SK-N-SH treated with all-trans-retinoic acid at 6 μM for 48 hours (cell line): ENCODE data around the gene PARM1.

Experiments
- ATAC-seq: fragments of 200-7000 bp; cut with Tn5 transposase; 3 replicates; pipeline ENCODE4 v1.9.1; 2020; ENCODE audit warnings: mild to moderate bottlenecking, moderate library complexity
- ARNTL ChIP-seq: fragments of 450-650 bp; formaldehyde crosslinking; IDR thresholded peaks from 2 replicates; pipeline ENCODE4 v1.5.0; 2020; ENCODE audit warnings: low read depth, mild to moderate bottlenecking, moderate library complexity, borderline replicate concordance
- BACH2 ChIP-seq: fragments of 250-450 bp; sonication (Bioruptor Pico); IDR thresholded peaks from 2 replicates; pipeline ENCODE4 v1.9.0; 2021; ENCODE audit warnings: mild to moderate bottlenecking, borderline replicate concordance
- CSDC2 ChIP-seq: fragments of 250-450 bp; sonication (Bioruptor Pico); IDR thresholded peaks from 2 replicates; pipeline ENCODE4 v1.5.0; 2020; ENCODE audit warnings: mild to moderate bottlenecking, moderate library complexity
- ESRRG ChIP-seq: fragments of 250-450 bp; sonication (Bioruptor Pico); IDR thresholded peaks from 2 replicates; pipeline ENCODE4 v1.6.1; 2021; ENCODE audit warnings: mild to moderate bottlenecking
- ISL1 ChIP-seq: fragments of 250-450 bp; sonication (Bioruptor Pico); IDR thresholded peaks from 2 replicates; pipeline ENCODE4 v2.1.2; 2022; ENCODE audit warnings: mild to moderate bottlenecking, moderate library complexity
- OSR1 ChIP-seq: fragments of 250-450 bp; sonication (Bioruptor Pico); IDR thresholded peaks from 2 replicates; pipeline ENCODE4 v1.8.0; 2022; ENCODE audit warnings: moderate library complexity, mild to moderate bottlenecking, inconsistent platforms
- PPARA ChIP-seq: fragments of 250-450 bp; sonication (Bioruptor Pico); IDR thresholded peaks from 2 replicates; pipeline ENCODE4 v1.5.0; 2020; ENCODE audit warnings: mild to moderate bottlenecking, borderline replicate concordance
- RARB ChIP-seq: fragments of 250-450 bp; sonication (Bioruptor Pico); IDR thresholded peaks from 2 replicates; pipeline ENCODE4 v1.8.0; 2021; ENCODE audit warnings: mild to moderate bottlenecking, moderate library complexity
- SNAI2 ChIP-seq: fragments of 250-450 bp; sonication (Bioruptor Pico); IDR thresholded peaks from 2 replicates; pipeline ENCODE4 v1.5.0; 2020; ENCODE audit warnings: mild to moderate bottlenecking, moderate library complexity
- TCF4 ChIP-seq: fragments of 250-450 bp; sonication (Bioruptor Pico); IDR thresholded peaks from 2 replicates; pipeline ENCODE4 v1.8.0; 2021; ENCODE audit warnings: mild to moderate bottlenecking, moderate library complexity, borderline replicate concordance
- TOX ChIP-seq: fragments of 250-450 bp; sonication (Bioruptor Pico); IDR thresholded peaks from 2 replicates; pipeline ENCODE4 v1.8.0; 2021; ENCODE audit warnings: mild to moderate bottlenecking, moderate library complexity, borderline replicate concordance
- ZC3H10 ChIP-seq: fragments of 250-450 bp; sonication (Bioruptor Pico); IDR thresholded peaks from 2 replicates; pipeline ENCODE4 v1.5.1; 2021; ENCODE audit warnings: mild to moderate bottlenecking, moderate library complexity
- ZFP3 ChIP-seq: fragments of 250-450 bp; sonication (Bioruptor Pico); IDR thresholded peaks from 2 replicates; pipeline ENCODE4 v1.5.0; 2020; ENCODE audit warnings: mild to moderate bottlenecking, moderate library complexity
- ZFP30 ChIP-seq: fragments of 450-650 bp; formaldehyde crosslinking; IDR thresholded peaks from 2 replicates; pipeline ENCODE4 v1.5.0; 2022; ENCODE audit warnings: mild to moderate bottlenecking, moderate library complexity
- ZNF565 ChIP-seq: fragments of 450-650 bp; formaldehyde crosslinking; conservative IDR thresholded peaks from 2 replicates; pipeline ENCODE4 v1.5.0; 2020; ENCODE audit warnings: low read depth, mild to moderate bottlenecking, moderate library complexity
- ZNF8 ChIP-seq: fragments of 450-650 bp; formaldehyde crosslinking; IDR thresholded peaks from 2 replicates; pipeline ENCODE4 v1.5.0; 2020; ENCODE audit warnings: mild to moderate bottlenecking, moderate library complexity
- TF ChIP-seq, protein P1 (sequence below): fragments of 250-450 bp; sonication (Bioruptor Pico); IDR thresholded peaks from 2 replicates; pipeline ENCODE4 v1.8.0; 2020; ENCODE audit warnings: mild to moderate bottlenecking, moderate library complexity, borderline replicate concordance
- TF ChIP-seq, protein P2 (sequence below): fragments of 250-450 bp; sonication (Bioruptor Pico); IDR thresholded peaks from 2 replicates; pipeline ENCODE4 v1.5.1; 2020; ENCODE audit warnings: low read depth, mild to moderate bottlenecking, moderate library complexity
- TF ChIP-seq, protein P3 (sequence below): fragments of 250-450 bp; sonication (Bioruptor Pico); IDR thresholded peaks from 2 replicates; pipeline ENCODE4 v1.5.0; 2020; ENCODE audit warnings: mild to moderate bottlenecking, moderate library complexity
- TF ChIP-seq, protein P4 (sequence below): fragments of 250-450 bp; sonication (Bioruptor Pico); IDR thresholded peaks from 2 replicates; pipeline ENCODE4 v1.5.1; 2021; ENCODE audit warnings: mild to moderate bottlenecking, moderate library complexity
- TF ChIP-seq, protein P5 (sequence below): fragments of 250-450 bp; sonication (Bioruptor Pico); IDR thresholded peaks from 2 replicates; pipeline ENCODE4 v1.8.0; 2021; ENCODE audit warnings: low read depth, mild to moderate bottlenecking, moderate library complexity, borderline replicate concordance

The PARM1 gene

DNA sequence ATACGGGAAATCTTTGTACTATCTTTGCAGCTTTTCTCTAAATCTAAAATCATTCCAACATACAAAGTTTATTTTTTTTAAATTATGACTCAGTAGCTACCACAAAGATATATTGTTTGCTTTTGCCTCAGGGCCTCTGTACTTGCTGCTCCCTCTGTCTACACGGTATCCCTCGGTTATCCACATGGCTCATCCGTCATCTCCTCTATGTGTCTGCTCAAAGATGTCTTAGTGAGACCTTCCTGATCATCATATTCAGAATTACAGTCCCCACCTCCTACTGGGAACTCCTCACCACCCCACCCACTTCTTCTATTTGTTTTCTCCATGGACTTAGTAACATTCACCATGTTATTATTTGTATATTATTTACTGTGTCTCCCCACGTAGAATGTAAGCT lies 107.8 kb downstream of the PARM1 start:
- TF ChIP-seq ZNF8 (CRISPR knock-in tag): no peak
- ATAC-seq: no peak

DNA sequence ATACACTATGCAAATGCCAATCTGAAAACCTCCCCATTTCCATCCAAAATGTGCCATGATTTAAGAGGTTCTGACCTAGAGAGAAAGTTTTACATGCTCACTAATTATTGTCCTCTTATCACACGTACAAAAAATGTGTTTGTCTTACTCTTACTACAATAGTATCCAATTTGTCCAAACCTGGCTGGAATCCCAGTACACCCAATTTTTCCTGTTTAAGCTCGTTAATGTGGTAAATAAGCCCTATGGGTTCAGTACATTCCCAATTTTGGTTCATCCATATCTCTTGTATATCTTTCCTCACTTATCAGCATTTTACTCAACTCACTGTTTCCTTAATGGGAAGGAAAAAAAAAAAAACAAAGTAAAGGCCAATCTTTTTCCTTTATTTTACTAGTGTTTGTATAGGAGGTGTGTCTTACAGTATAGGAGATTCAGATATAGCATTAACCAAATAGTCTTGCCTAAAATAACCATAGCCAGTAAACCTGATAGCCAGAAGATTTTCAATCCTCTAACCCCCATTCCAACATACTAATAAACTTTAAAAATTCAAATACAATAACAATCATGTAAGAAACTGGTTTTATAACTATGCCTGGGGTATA lies 109.8 kb downstream of the PARM1 start:
- no peak for TF ChIP-seq RARB (CRISPR knock-in tag)
- TF ChIP-seq ZFP3 (CRISPR knock-in tag): no peak
- no peak for TF ChIP-seq ZNF8 (CRISPR knock-in tag)
- TF ChIP-seq, protein P1, sequence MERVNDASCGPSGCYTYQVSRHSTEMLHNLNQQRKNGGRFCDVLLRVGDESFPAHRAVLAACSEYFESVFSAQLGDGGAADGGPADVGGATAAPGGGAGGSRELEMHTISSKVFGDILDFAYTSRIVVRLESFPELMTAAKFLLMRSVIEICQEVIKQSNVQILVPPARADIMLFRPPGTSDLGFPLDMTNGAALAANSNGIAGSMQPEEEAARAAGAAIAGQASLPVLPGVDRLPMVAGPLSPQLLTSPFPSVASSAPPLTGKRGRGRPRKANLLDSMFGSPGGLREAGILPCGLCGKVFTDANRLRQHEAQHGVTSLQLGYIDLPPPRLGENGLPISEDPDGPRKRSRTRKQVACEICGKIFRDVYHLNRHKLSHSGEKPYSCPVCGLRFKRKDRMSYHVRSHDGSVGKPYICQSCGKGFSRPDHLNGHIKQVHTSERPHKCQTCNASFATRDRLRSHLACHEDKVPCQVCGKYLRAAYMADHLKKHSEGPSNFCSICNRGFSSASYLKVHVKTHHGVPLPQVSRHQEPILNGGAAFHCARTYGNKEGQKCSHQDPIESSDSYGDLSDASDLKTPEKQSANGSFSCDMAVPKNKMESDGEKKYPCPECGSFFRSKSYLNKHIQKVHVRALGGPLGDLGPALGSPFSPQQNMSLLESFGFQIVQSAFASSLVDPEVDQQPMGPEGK (CRISPR knock-in tag): no peak
- no peak for TF ChIP-seq ZC3H10
- TF ChIP-seq PPARA (CRISPR knock-in tag): no peak
- TF ChIP-seq OSR1: no peak
- TF ChIP-seq, protein P2, sequence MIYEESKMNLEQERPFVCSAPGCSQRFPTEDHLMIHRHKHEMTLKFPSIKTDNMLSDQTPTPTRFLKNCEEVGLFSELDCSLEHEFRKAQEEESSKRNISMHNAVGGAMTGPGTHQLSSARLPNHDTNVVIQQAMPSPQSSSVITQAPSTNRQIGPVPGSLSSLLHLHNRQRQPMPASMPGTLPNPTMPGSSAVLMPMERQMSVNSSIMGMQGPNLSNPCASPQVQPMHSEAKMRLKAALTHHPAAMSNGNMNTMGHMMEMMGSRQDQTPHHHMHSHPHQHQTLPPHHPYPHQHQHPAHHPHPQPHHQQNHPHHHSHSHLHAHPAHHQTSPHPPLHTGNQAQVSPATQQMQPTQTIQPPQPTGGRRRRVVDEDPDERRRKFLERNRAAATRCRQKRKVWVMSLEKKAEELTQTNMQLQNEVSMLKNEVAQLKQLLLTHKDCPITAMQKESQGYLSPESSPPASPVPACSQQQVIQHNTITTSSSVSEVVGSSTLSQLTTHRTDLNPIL: no peak
- no peak for TF ChIP-seq ZFP30 (CRISPR knock-in tag)
- TF ChIP-seq SNAI2 (CRISPR knock-in tag): no peak
- no peak for TF ChIP-seq ISL1
- TF ChIP-seq, protein P3, sequence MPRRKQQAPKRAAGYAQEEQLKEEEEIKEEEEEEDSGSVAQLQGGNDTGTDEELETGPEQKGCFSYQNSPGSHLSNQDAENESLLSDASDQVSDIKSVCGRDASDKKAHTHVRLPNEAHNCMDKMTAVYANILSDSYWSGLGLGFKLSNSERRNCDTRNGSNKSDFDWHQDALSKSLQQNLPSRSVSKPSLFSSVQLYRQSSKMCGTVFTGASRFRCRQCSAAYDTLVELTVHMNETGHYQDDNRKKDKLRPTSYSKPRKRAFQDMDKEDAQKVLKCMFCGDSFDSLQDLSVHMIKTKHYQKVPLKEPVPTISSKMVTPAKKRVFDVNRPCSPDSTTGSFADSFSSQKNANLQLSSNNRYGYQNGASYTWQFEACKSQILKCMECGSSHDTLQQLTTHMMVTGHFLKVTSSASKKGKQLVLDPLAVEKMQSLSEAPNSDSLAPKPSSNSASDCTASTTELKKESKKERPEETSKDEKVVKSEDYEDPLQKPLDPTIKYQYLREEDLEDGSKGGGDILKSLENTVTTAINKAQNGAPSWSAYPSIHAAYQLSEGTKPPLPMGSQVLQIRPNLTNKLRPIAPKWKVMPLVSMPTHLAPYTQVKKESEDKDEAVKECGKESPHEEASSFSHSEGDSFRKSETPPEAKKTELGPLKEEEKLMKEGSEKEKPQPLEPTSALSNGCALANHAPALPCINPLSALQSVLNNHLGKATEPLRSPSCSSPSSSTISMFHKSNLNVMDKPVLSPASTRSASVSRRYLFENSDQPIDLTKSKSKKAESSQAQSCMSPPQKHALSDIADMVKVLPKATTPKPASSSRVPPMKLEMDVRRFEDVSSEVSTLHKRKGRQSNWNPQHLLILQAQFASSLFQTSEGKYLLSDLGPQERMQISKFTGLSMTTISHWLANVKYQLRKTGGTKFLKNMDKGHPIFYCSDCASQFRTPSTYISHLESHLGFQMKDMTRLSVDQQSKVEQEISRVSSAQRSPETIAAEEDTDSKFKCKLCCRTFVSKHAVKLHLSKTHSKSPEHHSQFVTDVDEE (CRISPR knock-in tag): no peak
- TF ChIP-seq, all 23 proteins: peak for 0
- ATAC-seq: no peak

DNA sequence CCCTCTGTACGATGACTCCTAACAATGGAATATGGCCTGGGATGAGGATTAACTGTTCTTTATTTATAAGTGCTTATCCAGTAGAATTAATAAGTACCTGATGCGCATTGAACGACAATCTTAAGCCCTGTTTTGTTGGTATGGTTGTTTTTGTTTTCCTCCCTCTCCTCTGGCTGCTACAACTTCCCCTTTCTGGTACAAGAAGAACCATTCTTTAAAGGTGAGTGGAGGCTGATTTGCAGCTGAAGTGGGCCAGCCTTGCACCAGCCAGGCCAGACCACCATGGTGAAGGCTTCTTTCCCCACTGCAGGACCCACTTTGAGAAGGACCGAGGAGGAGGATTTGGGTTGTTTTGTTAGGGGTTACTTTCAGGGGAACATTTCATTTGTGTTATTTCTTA lies 113.3 kb downstream of the PARM1 start:
- no peak for TF ChIP-seq TOX
- no peak for TF ChIP-seq BACH2 (CRISPR knock-in tag)
- TF ChIP-seq, protein P4, sequence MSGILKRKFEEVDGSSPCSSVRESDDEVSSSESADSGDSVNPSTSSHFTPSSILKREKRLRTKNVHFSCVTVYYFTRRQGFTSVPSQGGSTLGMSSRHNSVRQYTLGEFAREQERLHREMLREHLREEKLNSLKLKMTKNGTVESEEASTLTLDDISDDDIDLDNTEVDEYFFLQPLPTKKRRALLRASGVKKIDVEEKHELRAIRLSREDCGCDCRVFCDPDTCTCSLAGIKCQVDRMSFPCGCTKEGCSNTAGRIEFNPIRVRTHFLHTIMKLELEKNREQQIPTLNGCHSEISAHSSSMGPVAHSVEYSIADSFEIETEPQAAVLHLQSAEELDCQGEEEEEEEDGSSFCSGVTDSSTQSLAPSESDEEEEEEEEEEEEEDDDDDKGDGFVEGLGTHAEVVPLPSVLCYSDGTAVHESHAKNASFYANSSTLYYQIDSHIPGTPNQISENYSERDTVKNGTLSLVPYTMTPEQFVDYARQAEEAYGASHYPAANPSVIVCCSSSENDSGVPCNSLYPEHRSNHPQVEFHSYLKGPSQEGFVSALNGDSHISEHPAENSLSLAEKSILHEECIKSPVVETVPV (CRISPR knock-in tag): no peak
- no peak for TF ChIP-seq ZNF565 (CRISPR knock-in tag)
- no peak for TF ChIP-seq TCF4
- TF ChIP-seq SNAI2 (CRISPR knock-in tag): no peak
- no peak for TF ChIP-seq ARNTL (CRISPR knock-in tag)
- no peak for TF ChIP-seq OSR1
- no peak for TF ChIP-seq ZFP30 (CRISPR knock-in tag)
- no peak for TF ChIP-seq ZC3H10
- TF ChIP-seq, protein P1 (CRISPR knock-in tag): no peak
- TF ChIP-seq CSDC2 (CRISPR knock-in tag): no peak
- TF ChIP-seq RARB (CRISPR knock-in tag): no peak
- TF ChIP-seq ESRRG (CRISPR knock-in tag): no peak
- TF ChIP-seq, protein P2: no peak
- TF ChIP-seq, protein P5, sequence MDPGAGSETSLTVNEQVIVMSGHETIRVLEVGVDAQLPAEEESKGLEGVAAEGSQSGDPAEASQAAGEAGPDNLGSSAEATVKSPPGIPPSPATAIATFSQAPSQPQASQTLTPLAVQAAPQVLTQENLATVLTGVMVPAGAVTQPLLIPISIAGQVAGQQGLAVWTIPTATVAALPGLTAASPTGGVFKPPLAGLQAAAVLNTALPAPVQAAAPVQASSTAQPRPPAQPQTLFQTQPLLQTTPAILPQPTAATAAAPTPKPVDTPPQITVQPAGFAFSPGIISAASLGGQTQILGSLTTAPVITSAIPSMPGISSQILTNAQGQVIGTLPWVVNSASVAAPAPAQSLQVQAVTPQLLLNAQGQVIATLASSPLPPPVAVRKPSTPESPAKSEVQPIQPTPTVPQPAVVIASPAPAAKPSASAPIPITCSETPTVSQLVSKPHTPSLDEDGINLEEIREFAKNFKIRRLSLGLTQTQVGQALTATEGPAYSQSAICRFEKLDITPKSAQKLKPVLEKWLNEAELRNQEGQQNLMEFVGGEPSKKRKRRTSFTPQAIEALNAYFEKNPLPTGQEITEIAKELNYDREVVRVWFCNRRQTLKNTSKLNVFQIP (CRISPR knock-in tag): no peak
- TF ChIP-seq ZNF8 (CRISPR knock-in tag): no peak
- no peak for ATAC-seq
